HepG2 (cell line): ENCODE measurements around the gene WDFY1. TPM values are rescaled to one million over a fixed set of nuclear protein-coding genes. Genes with fewer than 3 reads are reported as not detected.

ENCODE experiments used
- ATAC-seq: fragments of 200-7000 bp; cut with Tn5 transposase; 3 replicates; pipeline ENCODE4 v1.9.1; 2020; ENCODE audit warnings: mild to moderate bottlenecking, moderate library complexity
- BruUV-seq: library from RNA; stranded (reverse); fragments of 400-500 nt; replicated peaks from 2 replicates; lab custom pipeline; 2021; lab: Mats Ljungman, UMichigan
- CTCF ChIA-PET: fragments of 300-600 bp; formaldehyde crosslinking; extraction: SDS; loops from one replicate; lab custom pipeline; 2021; ENCODE audit warnings: low total read pairs, inconsistent platforms, low intra/inter-chr PET ratio; lab: Yijun Ruan, JAX
- POLR2A ChIA-PET: fragments of 350-600 bp; sonication (Branson Sonifier 250); formaldehyde crosslinking; loops from one replicate; lab custom pipeline; 2020; ENCODE audit warnings: antibody characterized with exemption, inconsistent platforms; lab: Yijun Ruan, JAX
- DNase-seq: peaks from one replicate; pipeline ENCODE4 v3.0.0-alpha.2; 2015; ENCODE audit warnings: low spot score
- FAIRE-seq: peaks from 3 replicates; lab custom pipeline; 2011; peaks lifted over from hg19 to GRCh38; lab: Jason Lieb, UNC
- H2AFZ ChIP-seq: one replicate; pipeline ENCODE4 v1.6.1; 2011; ENCODE audit warnings: low read length, inconsistent platforms
- H3K27ac ChIP-seq: fragments of 300-600 bp; 3 replicates; pipeline ENCODE4 v1.8.0; 2011; ENCODE audit warnings: mixed run types, mild to moderate bottlenecking, mixed read lengths, low read length, inconsistent platforms; ENCODE audit not compliant: insufficient read depth; ENCODE audit errors: extremely low read length
- H3K27me3 ChIP-seq, 2 experiments: fragments of 200-600 bp in 1 of 2; 2 replicates in 1 of 2; 3 replicates in 1 of 2; pipeline versions ENCODE4 v1.6.0 to v1.8.0; 2011; ENCODE audit warnings: low read length in 2 of 2, mild to moderate bottlenecking in 2 of 2, moderate library complexity in 2 of 2, inconsistent platforms in 1 of 2; ENCODE audit not compliant: insufficient read depth in 2 of 2, control insufficient read depth in 1 of 2
- H3K36me3 ChIP-seq, 2 experiments: fragments of 200-600 bp in 1 of 2; replicated peaks in 1 of 2; 2 replicates in 1 of 2; 3 replicates in 1 of 2; pipeline versions ENCODE4 v1.5.1 to v1.8.0; 2011; ENCODE audit warnings: low read length in 2 of 2, inconsistent platforms in 1 of 2; ENCODE audit not compliant: insufficient read depth in 2 of 2, control insufficient read depth in 1 of 2
- H3K4me1 ChIP-seq: 2 replicates; pipeline ENCODE4 v1.5.1; 2012; ENCODE audit warnings: low read length, inconsistent platforms; ENCODE audit not compliant: insufficient read depth
- H3K4me2 ChIP-seq: 2 replicates; pipeline ENCODE4 v1.6.0; 2011; ENCODE audit warnings: low read depth, low read length, inconsistent platforms
- H3K4me3 ChIP-seq, 3 experiments: fragments of 200-600 bp in 1 of 3; sonication (generic), shearing (Covaris generic) in 1 of 3; replicated peaks in 1 of 3; 2 replicates each; pipeline ENCODE4 v1.5.1; 2011 to 2016; ENCODE audit warnings: low read length in 3 of 3, inconsistent platforms in 2 of 3, low read depth in 2 of 3, mild to moderate bottlenecking in 2 of 3, control low read depth in 1 of 3, mixed read lengths in 1 of 3; ENCODE audit not compliant: insufficient read depth in 1 of 3
- H3K79me2 ChIP-seq: one replicate; pipeline ENCODE4 v1.6.1; 2011; ENCODE audit warnings: low read length, inconsistent platforms; ENCODE audit not compliant: insufficient read depth
- H3K9ac ChIP-seq: 2 replicates; pipeline ENCODE4 v1.6.0; 2011; ENCODE audit warnings: mild to moderate bottlenecking, low read depth, low read length, inconsistent platforms; ENCODE audit not compliant: insufficient read depth
- H3K9me3 ChIP-seq: 2 replicates; pipeline ENCODE4 v1.5.1; 2012; ENCODE audit warnings: mild to moderate bottlenecking, low read length
- H4K20me1 ChIP-seq: 2 replicates; pipeline ENCODE4 v1.6.0; 2011; ENCODE audit warnings: inconsistent platforms, mild to moderate bottlenecking, low read length, moderate library complexity; ENCODE audit not compliant: insufficient read depth
- CREB3 ChIP-seq: sonication (generic); formaldehyde crosslinking; IDR thresholded peaks from 2 replicates; pipeline ENCODE4 v1.5.0; 2020; ENCODE audit warnings: missing genetic modification reagents
- ETV6 ChIP-seq: sonication (generic); formaldehyde crosslinking; conservative IDR thresholded peaks from 2 replicates; pipeline ENCODE4 v1.4.0; 2020; ENCODE audit warnings: missing genetic modification reagents
- HINFP ChIP-seq: sonication (generic); formaldehyde crosslinking; IDR thresholded peaks from 2 replicates; pipeline ENCODE4 v1.4.0; 2020; ENCODE audit warnings: low read depth, mild to moderate bottlenecking, missing genetic modification reagents
- HNRNPL ChIP-seq: fragments of 200-400 bp; formaldehyde crosslinking; IDR thresholded peaks from 2 replicates; pipeline ENCODE4 v1.6.1; 2017; ENCODE audit warnings: mild to moderate bottlenecking, low read depth, low read length
- NKX3-1 ChIP-seq: sonication (generic); formaldehyde crosslinking; IDR thresholded peaks from 2 replicates; pipeline ENCODE4 v1.5.0; 2020; ENCODE audit warnings: missing genetic modification reagents
- ZBTB40 ChIP-seq, 2 experiments: fragments of 450-650 bp in 1 of 2; sonication (generic) in 1 of 2; formaldehyde crosslinking in 1 of 2; IDR thresholded peaks; 2 replicates each; pipeline versions ENCODE4 v1.6.1 to v1.8.0; 2016 to 2022; ENCODE audit warnings: antibody characterized with exemption in 1 of 2, mild to moderate bottlenecking in 1 of 2, missing genetic modification reagents in 1 of 2
- ZNF12 ChIP-seq: sonication (generic); formaldehyde crosslinking; IDR thresholded peaks from 2 replicates; pipeline ENCODE4 v1.5.0; 2020; ENCODE audit warnings: missing genetic modification reagents
- ZNF572 ChIP-seq: sonication (generic); formaldehyde crosslinking; IDR thresholded peaks from 2 replicates; pipeline ENCODE4 v1.5.1; 2020; ENCODE audit warnings: mild to moderate bottlenecking, missing genetic modification reagents
- ZNF749 ChIP-seq: sonication (generic); formaldehyde crosslinking; IDR thresholded peaks from 2 replicates; pipeline ENCODE4 v1.8.0; 2022; ENCODE audit warnings: mild to moderate bottlenecking, missing genetic modification reagents, moderate library complexity, borderline replicate concordance
- ZNF792 ChIP-seq: IDR thresholded peaks from 2 replicates; pipeline ENCODE4 v1.6.1; 2016
- WGBS: methylation state at CpG from one replicate; pipeline ENCODE4 v1.1.6; 2017; ENCODE audit warnings: low lambda C conversion rate; 5-methylcytosine and 5-hydroxymethylcytosine counted together
- in situ Hi-C: cut with HindIII; loops from 2 replicates; pipeline ENCODE4 v1.10.0; 2017; ENCODE audit warnings: low pct_unique_long_range_greater_than_20kb; ENCODE audit not compliant: extremely low pct_ligation_motif_present
- intact Hi-C: fragments of 100-400 bp; cut with micrococcal nuclease; formaldehyde crosslinking; loops from one replicate; pipeline ENCODE4 v1.10.0; 2022; ENCODE audit not compliant: unreplicated experiment
- polyA plus RNA-seq, 8 experiments: library from polyadenylated mRNA; depleted of rRNA in 3 of 8; stranded (reverse) in 7 of 8; unstranded in 1 of 8; fragments of >200 nt; fragmentation: Illumina TruSeq in 4 of 8; extraction: Trizol in 4 of 8; gene quantifications; 2 replicates each; pipeline versions ENCODE4 v1.2.1 to v1.2.3, GENCODE V29; 2011 to 2016; ENCODE audit warnings: low read depth in 4 of 8, missing spikeins in 1 of 8, mixed read lengths in 1 of 8; ENCODE audit not compliant: insufficient read depth in 1 of 8
- total RNA-seq, 5 experiments: library from RNA; depleted of rRNA; stranded (reverse); fragments of >200 nt; fragmentation: Illumina TruSeq; extraction: Trizol; gene quantifications; 2 replicates each; pipeline ENCODE4 v1.2.3, GENCODE V29; 2016; ENCODE audit warnings: low read depth in 1 of 5

The WDFY1 gene
- total and polyA plus RNA-seq, 2 of the 13 experiments (the other 11 are each of a cell fraction or from before 2014, with no cell fraction given): 77.0 to 78.4 TPM

GRCh38 chr2:223832241-223832903, 112.8 kb downstream of the WDFY1 start (continued):
- no peak for TF ChIP-seq ZNF749
- TF ChIP-seq ETV6: no peak
- no peak for TF ChIP-seq ZNF572
- no peak for TF ChIP-seq NKX3-1 (CRISPR knock-in tag)
- no peak for TF ChIP-seq HINFP
- TF ChIP-seq ZNF12 (CRISPR knock-in tag): no peak
- no peak for TF ChIP-seq ZNF792 (CRISPR knock-in tag)
- TF ChIP-seq CREB3 (CRISPR knock-in tag): no peak

- DNase-seq (no peak), FAIRE-seq (no peak), ATAC-seq (no peak)
- CTCF ChIA-PET: no interaction called here
- POLR2A ChIA-PET: interaction anchor here (1.0 kb wide), 1 partner anchor 31 kb away, joined by 3 read pairs; no protein-coding TSS in a partner anchor
- Histone ChIP-seq H3K36me3 (no peaks in the 10 kb centered on the region), H3K4me1 (peaks cover 16% of the 10 kb centered on the region), H3K27ac (no peak overlapping the region), H3K9ac (no peak overlapping the region), H3K79me2 (peaks cover 3% of the 10 kb centered on the region), H3K4me2 (no peak overlapping the region), H2AFZ (no peak overlapping the region), H3K27me3 (no peaks in the 10 kb centered on the region), H3K4me3 (no peak overlapping the region), H3K9me3 (no peaks in the 10 kb centered on the region), H4K20me1 (no peaks in the 10 kb centered on the region)
- WGBS: 96% methylated on average over 5 of the region's 5 CpGs
- in situ Hi-C loops: no loop called here
- BruUV-seq: no TSS peak
- TF ChIP-seq ZBTB40 (IDR thresholded peaks at IDR 0.05) (0 out of 2 replicates have a peak, but pooled peaks have one; percentile 13), ZBTB40 (CRISPR knock-in tag; IDR thresholded peaks at IDR 0.05) (peak; percentile 95), HNRNPL (no peak)
- intact Hi-C loops: no loop called here
These were observed 116.0 kb downstream of the WDFY1 start for GRCh38 chr2:223829128-223829527.
